HL-60/S4 treated with phorbol 12-myristate 13-acetate at 8.2 ng/mL for 4 days and 3 days (cell line): ENCODE measurements around the gene GPX2.

Source experiments
- in situ Hi-C: fragments of 300-500 bp; cut with MboI; formaldehyde crosslinking; loops from 2 replicates; pipeline ENCODE4 v1.15.0; 2022; ENCODE audit warnings: low sequenced_read_pairs

GPX2 gene

GRCh38 chr14:64940336-64940910, 2.1 kb downstream of the GPX2 start:
- in situ Hi-C loops = no loop called here

GRCh38 chr14:64939817-64940190, 2.7 kb downstream of the GPX2 start:
- in situ Hi-C loops = no loop called here

- in situ Hi-C loops = no loop called here
Measured at GRCh38 chr14:64938972-64939816, 3.4 kb downstream of the GPX2 start.

GRCh38 chr14:64937821-64938193, 4.7 kb downstream of the GPX2 start:
- in situ Hi-C loops = no loop called here

- in situ Hi-C loops = no loop called here
Measured at GRCh38 chr14:64937171-64937820, 5.2 kb downstream of the GPX2 start.

DNA sequence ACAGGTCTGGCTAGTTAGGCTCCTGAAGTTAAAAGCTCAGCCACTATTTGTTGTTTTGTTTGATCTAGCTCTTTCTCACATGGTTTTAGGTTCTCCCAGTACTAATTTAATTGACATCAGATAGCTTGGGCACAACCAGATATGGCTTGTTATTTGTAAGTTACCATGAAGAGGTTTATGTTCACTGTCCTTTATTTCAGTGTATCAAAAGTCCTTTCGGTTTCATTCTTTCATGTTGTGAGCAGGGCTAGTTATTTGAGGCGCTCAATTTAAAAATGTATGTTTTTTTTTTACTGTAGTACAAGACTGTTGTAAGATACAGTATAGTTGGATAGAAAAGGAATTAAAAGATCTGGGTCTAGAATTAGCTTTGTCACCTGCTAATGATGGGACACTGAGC, 7.0 kb downstream of the GPX2 start:
- in situ Hi-C loops = no loop called here

- in situ Hi-C loops = no loop called here
Measured at GRCh38 chr14:64934338-64934929, 8.1 kb downstream of the GPX2 start.

- in situ Hi-C loops = no loop called here
Measured at GRCh38 chr14:64932231-64932630, 10.3 kb downstream of the GPX2 start.

DNA sequence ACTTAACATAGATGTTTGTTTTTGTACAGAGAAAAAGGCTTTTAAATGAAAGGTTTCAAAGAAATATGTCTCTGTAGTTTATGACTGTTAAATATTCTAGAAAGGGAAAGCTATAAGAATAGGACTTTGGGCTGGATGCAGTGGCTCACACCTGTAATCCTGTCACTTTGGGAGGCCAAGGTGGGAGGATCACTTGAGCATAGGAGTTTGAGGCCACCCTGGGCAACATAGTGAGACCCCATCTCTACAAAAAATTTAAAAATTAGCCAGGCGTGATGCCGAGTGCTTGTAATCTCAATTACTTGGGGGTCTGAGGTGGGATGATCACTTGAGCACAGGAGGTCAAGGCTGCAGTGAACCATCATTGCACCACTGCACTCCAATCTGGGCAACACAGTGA, 11.4 kb downstream of the GPX2 start:
- in situ Hi-C loops = no loop called here

- in situ Hi-C loops = no loop called here
Measured at GRCh38 chr14:64930085-64930843, 12.3 kb downstream of the GPX2 start.

GRCh38 chr14:64929014-64929359, 13.6 kb downstream of the GPX2 start:
- in situ Hi-C loops = no loop called here

DNA sequence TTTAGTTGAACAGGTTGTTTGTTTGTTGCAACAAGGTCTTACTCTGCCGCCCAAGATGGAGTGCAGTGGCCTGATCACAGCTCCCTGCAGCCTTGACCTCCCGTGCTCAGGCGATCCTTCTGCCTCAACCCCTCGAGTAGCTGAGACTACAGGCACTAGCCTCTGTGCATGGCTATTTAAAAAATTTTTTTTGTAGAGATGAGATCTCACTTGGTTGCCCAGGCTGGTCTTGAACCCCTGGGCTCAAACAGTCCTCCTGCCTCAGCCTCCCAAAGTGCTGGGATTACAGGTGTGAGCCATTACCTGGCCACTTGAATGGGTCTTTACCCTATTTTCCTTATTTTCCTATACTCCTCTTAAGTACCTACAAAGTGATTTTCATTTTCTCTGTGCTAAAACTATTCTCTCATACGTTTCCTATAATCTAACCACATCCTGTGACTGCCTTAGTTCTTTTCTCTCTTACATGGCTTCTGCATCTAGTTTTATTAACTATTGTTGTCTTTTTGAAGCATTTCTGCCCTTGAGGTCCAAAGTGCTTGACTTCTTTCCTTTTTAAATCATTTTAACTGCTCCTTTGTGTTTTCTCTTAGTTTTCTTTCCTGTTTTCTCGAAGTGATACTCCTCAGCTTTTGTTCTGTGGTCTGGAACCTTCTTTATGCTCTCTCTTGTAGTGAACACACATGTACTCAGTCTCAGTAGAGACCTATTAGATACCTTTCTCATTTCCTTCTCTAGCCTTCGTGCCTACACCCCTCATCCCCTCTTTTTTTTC, 14.1 kb downstream of the GPX2 start:
- in situ Hi-C loops = no loop called here

DNA sequence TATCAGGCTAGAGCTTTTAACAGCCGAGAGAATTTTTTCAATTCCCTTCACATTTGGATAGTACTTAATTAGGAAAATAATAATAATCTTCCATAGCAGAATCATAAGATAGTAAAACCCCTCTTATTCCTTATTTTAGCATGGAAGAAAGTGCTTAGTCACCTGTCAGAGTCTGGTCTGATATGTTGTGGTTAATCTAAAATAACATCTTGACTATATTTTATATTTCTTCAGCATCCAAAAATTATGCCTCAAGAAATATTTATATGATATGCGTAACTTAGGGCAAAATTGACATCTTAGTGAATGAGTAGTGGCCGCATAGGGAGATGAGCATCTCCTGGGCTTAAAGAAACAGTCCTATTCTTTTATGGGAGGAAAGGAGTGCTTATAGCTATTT, 15.5 kb downstream of the GPX2 start:
- in situ Hi-C loops = no loop called here

- in situ Hi-C loops = no loop called here
Measured at GRCh38 chr14:64926398-64926995, 16.0 kb downstream of the GPX2 start.

GRCh38 chr14:64923015-64923414, 19.5 kb downstream of the GPX2 start:
- in situ Hi-C loops = no loop called here

- in situ Hi-C loops = no loop called here
Measured at GRCh38 chr14:64920465-64920864, 22.1 kb downstream of the GPX2 start.

DNA sequence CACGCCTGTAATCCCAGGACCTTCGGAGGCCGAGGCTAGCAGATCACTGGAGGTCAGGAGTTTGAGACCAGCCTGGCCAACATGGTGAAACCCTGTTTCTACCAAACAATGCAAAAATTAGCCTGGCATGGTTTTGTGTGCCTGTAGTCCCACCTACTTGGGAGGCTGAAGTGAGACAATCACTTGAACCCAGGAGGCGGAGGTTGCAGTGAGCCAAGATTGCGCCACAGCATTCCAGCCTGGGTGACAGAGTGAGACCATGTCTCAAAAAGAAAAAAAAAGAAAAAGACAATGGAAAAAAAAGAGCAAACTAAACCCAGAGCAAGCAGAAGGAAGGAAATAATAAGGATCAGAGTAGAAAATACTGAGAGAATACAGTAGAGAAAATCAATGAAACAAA, 22.9 kb downstream of the GPX2 start:
- in situ Hi-C loops = no loop called here

DNA sequence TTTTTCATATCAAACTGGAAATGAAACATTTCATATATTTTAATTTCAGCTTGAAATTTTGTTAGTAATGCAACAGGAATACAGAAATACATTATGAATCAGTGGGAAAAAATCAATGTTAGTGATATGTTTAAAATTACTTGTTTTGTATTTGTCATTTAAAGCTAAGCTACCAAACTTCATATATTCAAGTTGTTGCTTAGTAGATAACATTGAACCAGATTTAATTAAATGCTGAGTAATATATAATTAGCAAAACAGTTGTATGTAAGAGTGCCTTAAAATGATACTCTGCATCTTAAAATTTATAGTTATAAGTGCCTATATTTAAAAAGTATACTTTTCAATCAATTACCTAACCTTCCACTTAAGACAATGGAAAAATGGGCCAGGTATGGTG, 23.3 kb downstream of the GPX2 start:
- in situ Hi-C loops = no loop called here

GRCh38 chr14:64918216-64918615, 24.3 kb downstream of the GPX2 start:
- in situ Hi-C loops = no loop called here

GRCh38 chr14:64915797-64916196, 26.7 kb downstream of the GPX2 start:
- in situ Hi-C loops = no loop called here
